ENCODE measurements around the gene TMPRSS11D.

Gene TMPRSS11D, protein sequence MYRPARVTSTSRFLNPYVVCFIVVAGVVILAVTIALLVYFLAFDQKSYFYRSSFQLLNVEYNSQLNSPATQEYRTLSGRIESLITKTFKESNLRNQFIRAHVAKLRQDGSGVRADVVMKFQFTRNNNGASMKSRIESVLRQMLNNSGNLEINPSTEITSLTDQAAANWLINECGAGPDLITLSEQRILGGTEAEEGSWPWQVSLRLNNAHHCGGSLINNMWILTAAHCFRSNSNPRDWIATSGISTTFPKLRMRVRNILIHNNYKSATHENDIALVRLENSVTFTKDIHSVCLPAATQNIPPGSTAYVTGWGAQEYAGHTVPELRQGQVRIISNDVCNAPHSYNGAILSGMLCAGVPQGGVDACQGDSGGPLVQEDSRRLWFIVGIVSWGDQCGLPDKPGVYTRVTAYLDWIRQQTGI

DNA sequence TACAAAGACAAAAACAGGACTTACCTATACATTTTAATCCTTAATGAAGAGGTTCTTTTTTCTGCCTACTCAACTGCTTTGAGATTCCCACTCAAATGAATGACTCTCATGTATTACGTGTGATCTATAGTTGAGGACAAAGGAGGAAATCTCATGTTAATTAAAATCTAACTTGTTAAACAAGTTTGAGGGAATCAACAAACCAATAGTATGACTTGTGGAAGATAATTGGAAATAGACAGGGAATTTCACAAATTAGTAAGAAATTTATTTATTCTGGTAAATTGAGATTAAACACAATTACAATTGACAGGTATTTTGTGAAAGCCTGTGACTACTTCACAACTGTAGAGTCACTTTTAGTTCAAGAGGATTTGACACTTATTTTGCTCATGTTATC is at the start of gene TMPRSS11D:
Gene TMPRSS11D, minus strand, starts transcription at position 101 of the 400 bp plus-strand sequence. Its CDS starts 69 bp downstream, at position 32.
- no peak for DNase-seq

DNA sequence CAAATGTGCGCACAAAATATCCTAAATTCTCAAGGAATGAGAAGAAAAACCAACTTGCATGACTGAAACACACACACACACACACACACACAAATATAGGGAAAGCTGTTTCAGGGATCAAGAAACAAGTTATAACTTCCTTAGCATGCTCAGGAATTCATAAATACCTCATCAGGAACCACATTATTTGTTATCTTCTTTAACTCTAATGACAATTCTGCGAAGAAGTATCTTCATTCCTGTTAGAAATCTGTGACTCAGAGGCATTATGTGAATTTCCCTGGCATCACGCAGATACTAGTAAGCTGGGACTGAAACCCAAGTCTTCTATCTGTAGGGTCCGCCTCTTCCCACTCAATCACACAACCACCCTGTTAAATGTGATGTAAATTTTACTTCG is 49.2 kb upstream of the TMPRSS11D start:
- DNase-seq, result no peak

GRCh38 chr4:67931256-67931655 is 47.5 kb upstream of the TMPRSS11D start:
- DNase-seq, result no peak

DNA sequence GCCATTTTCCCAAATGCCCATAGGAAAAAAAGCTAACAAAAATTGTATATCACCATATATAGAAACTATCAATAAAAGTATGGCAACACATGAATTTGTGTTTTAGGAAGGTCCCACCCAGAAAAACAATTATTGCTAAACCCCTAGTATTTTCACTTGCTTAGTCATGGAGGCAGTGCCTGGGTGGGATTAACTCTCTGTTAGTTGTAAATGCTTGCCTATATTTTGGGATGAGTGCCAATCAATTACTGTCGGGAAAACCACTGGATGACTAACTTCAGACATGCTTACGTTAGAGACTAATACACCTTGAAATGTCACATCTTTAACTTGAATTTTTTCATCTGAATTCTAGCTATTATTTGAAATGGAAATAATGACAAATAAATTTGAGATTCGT is 45.6 kb upstream of the TMPRSS11D start:
- no peak for DNase-seq

DNA sequence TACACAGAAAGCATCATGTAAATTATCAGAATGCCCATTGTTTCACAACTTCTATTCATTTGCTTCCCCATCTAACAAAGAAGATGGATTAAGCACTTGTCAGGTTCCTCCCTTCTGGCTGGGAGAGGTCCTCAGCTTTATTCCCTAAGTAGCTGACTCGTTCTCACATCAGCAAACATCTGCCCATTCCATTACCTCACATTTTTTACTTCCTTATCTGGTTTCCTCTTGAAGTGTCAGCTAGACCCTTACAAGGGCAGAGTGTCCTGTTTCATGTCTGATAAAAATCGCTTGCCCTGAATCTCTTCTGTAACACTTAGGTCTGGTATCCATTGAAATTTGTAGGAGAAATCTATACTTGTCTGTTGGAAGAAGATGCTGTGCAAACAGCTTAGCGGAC is 44.7 kb upstream of the TMPRSS11D start:
- DNase-seq, result no peak

DNA sequence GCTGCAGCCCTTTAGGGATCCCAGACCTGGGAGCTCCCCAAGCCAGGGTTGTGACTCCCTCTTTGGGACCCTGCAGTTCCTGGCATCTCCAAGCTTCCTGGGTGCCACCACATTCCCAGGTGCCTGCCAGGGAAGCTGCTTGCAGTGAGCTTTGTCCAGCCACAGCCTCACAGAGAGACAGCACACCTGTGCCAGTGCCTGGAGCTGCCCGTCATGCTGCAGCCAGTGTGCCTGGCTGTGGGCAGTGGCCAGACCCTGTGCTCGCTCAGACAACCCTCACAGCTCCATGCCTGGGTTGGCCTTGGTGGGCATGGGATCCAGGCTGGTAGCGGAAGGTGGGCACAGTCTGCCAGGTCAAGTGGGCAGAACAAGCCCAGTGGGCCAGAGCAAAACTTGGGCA is 43.4 kb upstream of the TMPRSS11D start:
- no peak for DNase-seq

GRCh38 chr4:67926485-67926884 is 42.7 kb upstream of the TMPRSS11D start:
- DNase-seq, result no peak

GRCh38 chr4:67922697-67923096 is 38.9 kb upstream of the TMPRSS11D start:
- DNase-seq, result no peak

GRCh38 chr4:67918428-67918827 is 34.6 kb upstream of the TMPRSS11D start:
- no peak for DNase-seq

DNA sequence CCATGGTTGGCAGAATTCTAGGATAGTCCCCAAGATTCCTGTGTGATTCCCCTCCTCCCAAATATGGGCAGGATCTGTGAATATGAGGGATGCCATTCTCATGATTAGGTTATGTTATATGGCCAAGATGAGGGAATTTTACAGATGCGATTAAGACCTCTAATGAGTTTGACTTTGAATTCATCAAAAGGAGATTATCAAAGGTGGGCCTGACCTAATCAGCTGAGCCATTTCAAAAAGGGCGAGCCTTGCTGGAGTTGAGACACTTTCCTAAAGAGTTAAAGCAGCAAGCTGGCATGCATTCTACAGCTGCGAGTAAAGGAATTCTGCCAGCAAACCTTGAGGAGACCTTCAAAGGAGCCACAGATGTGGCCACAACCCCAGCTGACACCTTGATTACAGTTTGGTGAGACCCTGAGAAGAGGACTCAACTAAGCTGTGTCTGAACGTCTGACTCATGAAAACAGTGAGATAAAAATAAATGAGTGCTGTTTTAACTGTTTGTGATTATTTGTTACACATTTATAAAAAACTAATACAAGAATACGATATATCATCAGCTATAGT is 31.7 kb upstream of the TMPRSS11D start:
- no peak for DNase-seq

GRCh38 chr4:67912080-67912479 is 28.3 kb upstream of the TMPRSS11D start:
- no peak for DNase-seq

DNA sequence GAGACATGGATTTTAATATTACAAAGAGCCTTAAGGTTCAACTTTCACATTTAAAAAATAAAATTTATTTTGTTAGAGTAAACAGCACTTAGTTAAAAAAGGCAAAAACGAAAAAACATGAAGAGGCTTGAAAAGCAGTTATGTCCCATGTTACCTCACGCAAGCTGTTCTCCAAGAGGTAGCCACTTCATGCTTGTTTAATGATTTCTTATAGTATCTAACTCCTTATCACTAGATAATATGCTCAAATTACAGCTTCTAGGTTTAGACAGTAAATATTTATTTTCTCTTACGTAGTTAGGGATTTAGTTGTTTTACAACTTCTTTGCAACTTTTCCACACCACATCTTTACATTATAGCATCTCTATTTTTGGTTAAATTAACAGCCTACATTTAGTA is 27.8 kb upstream of the TMPRSS11D start:
- no peak for DNase-seq

DNA sequence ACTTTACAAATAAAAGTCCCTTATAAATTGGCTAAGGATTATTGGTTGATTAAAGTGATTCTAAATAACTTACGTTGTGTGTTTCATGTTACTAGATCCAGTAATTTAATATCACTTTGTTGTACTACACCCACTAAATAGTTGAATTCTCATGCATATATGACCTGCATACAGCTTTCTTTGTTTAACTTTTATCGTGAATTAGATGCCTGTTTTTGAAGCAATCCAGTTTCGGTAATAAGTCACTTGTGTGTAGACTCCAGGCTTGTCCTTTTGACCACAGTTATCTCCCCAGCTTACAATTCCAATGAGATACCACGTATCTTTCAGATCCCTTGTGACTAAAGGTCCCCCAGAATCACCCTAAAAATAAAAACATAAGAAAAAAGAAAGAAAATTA is 27.3 kb upstream of the TMPRSS11D start:
- DNase-seq, result no peak

GRCh38 chr4:67910585-67910905 is 26.7 kb upstream of the TMPRSS11D start:
- DNase-seq, result no peak

DNA sequence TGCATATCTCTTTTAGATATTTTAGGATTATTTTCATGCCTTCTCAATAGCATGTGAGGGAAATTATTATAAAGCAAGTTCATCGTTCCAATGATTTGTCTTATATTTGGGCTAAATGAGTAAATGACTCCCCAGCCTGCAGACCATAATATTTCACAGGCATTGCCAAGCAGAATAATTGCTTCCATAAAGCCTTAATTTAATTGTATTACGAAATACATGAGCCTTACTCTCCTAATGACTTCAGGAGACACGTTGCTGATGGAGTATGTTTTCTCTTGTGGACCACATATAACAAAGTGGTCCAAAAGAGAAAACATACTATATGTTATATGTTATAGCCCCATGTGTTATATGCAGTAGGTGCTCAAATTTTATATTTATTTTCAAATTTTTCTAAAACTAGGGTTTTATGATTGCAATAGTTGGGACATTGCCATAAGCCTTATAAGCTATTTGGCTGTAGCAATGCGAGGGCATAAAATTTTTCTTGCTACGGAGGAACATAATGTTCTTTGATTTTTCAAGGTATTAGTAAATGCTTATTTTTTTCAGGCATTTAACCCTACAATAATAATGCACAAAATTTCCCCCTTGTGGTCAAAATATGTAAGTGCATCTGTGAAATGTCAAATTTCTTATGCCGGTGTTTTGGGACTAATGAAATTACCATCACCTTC is 26.2 kb upstream of the TMPRSS11D start:
- DNase-seq, result no peak

- DNase-seq, result no peak
Observed at GRCh38 chr4:67907650-67908049, 23.8 kb upstream of the TMPRSS11D start.

DNA sequence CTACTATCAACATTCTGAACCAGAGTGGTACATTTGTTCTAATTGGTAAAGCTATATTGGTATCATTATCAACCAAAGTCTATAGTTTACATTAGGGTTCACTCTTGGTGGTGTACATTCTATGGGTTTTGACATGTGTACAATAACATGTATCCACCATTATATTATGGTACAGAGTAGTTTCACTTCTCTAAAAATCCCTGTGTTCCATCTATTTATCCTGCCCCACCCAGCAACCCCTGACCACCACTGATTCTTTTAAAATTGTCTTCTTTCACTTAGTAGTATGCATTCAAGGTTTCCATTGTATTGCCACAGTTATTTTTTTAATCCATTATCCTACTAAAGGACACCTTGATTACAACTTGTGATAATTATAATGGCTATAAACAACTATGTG is 15.3 kb upstream of the TMPRSS11D start:
- no peak for DNase-seq

- no peak for DNase-seq
Observed at GRCh38 chr4:67897686-67898085, 13.9 kb upstream of the TMPRSS11D start.

- no peak for DNase-seq
Observed at GRCh38 chr4:67896421-67897065, 12.7 kb upstream of the TMPRSS11D start.

DNA sequence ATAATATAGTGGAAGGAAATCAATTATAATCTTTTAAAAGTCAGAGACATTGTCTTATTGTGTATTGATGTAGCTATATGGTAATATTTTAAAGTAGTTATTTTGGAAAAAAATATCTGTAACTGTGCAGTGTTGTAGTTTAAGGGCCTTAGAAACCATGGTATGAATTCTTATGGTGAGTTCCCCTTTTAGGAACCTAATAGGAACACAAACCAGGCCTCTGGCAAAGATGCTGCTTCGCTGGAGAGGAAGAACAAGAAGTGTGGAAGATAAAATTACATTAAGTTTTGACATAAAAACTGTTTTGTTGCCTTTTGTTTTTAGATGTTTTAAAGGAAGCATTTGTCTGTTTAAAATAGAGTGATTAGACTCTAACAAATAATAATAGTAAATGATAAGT is 10.9 kb upstream of the TMPRSS11D start:
- no peak for DNase-seq

- DNase-seq, result no peak
Observed at GRCh38 chr4:67892905-67893304, 9.1 kb upstream of the TMPRSS11D start.

DNA sequence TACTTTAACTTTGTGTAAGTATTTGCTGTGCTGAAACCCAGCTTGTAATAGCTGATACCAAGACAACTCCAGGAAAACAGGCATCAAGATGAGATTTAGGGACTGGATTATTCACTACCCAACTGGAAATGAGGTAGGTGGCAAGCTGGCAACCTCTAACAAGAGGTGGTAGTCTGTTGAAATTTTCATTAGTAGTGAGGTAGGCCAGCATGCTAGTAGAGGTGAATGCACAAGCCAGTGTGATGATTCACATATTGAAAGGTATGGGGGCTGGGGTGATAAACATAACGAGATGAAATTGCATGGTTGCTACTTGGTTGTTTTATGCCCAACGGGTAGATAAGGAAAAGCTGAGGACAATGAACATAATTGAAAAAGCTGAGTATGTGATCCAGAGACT is 8.5 kb upstream of the TMPRSS11D start:
- DNase-seq, result no peak

DNA sequence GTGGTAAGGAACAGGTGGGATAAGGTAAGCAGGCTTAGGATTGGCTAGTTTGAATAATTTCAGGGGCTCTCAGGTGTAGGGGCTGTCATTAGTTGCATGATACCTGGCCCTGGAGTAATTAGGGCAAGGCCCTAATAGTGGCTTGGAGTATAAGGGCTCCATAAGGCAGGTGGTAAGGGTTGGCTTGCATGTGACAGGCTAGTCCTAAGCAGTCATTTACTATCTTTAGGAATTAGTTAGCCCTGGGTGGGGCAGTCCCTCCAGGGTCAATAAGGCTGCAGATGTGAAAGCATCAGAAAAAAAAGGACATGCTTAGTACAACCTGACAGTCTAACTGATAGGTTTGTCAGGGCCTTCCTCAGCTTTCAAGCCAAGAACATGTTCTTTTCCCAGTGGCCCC is 7.8 kb upstream of the TMPRSS11D start:
- no peak for DNase-seq

DNA sequence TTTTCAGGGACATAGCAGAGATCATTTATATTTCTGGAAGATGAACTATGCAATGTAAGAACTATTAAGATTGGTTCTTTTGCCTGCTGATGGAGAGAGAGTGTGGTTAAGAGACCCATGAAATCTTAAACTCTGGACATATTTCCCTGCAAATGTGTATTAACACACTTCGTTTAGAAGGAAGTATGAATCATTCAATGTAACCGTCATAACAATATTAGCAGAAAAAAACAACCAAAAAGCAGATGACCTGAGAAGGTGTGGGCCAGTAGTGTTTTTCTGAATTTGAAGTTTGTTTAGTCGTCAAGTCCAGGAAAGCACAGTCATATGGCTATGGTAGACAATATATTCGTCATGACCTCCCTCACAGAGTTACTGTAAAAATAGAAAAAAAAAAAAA is 2.5 kb upstream of the TMPRSS11D start:
- no peak for DNase-seq
